ENCODE data around the gene EPHA8.

DNA sequence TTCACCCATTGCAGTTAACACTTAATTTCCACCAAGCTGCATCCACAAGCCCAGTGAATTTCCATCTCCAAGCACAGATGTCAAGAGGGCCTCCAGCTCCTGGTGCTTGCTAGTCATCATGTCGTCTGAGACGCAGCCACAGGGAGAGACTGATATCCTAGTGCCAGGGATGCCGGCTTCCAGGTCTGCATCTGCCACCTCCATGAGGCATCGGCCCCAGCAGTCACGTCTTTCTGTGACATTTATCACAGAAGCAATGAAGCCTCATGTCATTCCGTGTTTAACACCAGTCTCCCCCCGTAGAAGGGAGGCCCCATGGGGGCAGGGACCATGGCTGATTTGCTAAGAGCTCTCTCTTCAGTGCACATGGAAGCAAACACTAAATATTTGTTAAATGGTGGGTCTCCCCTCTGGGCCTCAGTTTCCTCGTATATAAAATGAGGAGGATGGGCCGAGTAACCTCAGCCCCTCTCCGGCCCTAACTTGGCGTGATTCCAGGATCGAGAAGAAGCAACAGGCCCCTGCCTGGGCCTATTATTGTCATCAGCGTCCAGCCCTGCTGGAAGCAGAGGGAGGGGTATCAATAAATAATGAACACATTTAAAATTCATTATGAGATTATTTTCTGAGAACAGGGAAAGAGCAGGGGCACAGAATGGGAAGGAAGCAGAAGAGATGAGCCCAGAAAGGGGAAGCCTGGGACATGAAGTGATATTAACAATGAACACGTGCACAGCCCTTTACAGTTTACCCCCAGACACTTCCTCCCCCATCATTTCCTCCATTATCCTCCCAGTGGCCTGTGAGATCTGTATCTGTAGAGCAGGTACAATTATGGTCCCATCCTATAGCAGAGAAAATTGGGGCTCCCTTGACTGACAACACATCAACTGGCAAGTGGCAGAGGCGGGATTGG, 88.9 kb downstream of the EPHA8 start:
- TF ChIP-seq EZH2 (IDR thresholded peaks at IDR 0.05; ENCODE audit: insufficient read depth, poor library complexity, severe bottlenecking) (no peak), EZH2phosphoT487 (IDR thresholded peaks at IDR 0.05; ENCODE audit: insufficient read depth, low read depth) (no peak)

Measured in GM23248 (cell line).